ELR (cell line): ENCODE measurements around the gene PARN.
"Not testable (repeated sequence)": the region's sequence is repeated elsewhere in the genome, so short reads cannot be mapped to it uniquely, and the experiment has no call there.

Experiments used
- DNase-seq: peaks from one replicate; pipeline ENCODE4 v3.0.0-alpha.2; 2015; ENCODE audit warnings: low read depth

Gene PARN

DNA sequence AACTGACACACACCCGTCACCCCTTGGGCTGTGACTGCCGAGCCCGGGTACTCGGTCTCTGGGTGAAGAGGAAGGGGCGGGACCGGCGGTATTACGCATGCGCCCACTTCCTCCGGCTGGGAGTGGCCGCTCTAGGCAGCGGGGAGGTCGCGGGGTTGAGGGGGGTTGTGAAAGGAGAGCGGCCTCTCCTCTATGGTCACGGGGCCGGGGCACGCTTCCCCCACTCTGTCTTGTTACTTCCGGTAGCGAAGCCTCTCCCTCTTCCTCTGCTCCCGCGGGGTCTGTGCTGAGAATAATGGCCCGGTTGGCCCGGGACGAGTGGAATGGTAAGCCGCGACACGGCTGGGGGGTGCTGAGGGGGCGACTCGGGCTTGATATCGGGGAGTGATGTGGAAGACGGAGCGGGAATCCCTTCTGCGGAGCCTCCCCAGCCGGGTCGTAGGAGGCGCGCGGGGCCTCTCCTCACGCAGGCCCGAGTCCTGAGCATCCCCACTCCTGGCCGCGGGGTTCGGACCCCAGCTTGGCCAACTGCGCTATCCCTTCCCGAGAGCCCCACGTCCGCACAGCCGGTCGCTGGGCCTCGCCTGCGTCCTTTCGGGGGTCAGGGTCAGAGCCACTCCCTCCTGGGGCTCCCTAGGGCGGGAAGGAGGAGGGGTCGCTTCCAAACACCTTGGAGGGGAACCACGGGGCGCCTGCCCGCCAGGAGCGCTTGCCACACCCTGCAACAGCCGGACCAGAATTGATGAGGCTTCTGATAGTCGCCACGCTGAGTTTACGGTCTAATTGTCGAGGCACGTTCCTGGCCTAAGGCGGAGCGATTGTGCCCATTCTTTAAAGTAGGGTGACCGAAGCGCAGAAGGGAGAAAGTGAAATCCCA is 2.9 kb upstream of the PARN start, which contains the start of gene BFAR:
BFAR (plus strand) TSS at position 259 of the 877 bp plus-strand sequence. CDS start 11,396 bp downstream, outside the sequence.
- DNase-seq: peak; percentile 95

DNA sequence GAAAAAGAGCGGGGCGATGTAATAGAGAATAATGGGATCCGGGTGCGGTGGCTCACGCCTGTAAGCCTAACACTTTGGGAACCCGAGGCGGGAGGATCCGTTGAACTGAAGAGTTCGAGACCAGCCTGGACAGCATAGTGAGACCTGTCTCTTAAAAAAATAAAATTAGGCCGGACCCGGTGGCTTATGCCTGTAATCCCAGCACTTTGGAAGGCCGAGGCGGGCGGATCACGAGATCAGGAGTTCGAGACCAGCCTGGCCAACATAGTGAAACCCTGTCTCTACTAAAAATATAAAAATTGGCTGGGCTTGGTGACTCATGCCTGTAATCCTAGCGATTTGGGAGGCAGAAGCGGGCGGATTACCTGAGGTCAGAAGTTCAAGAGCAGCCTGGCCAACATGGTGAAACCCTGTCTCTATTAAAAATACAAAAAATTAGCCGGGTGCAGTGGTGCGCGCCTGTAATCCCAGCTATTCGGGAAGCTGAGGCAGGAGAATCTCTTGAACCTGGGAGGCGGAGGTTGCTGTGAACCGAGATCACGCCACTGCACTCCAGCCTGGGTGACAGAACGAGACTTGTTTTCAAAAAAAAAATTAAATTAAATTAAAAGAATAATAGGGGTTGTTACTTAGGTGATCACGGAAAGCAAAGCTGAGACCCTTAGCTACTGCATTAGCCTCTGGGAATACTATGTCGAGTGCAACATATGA is 715 bp upstream of the PARN start:
- DNase-seq: not testable (repeated sequence)

DNA sequence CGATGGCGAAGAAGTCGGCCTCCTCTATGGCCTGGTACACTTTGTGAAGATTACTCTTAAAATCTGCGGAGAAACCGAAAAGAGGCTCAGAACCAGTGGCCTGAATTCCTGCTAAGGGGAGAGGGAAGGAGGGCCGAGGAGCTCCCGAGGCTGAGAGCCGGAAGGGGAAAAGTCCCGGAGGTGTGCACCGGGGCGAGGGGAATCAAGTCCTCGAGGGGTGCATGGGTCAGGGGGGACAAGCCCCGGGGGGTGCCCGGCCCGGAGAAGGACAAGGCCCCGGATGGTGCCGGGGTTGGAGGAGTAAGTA is 495 bp downstream of the PARN start:
- DNase-seq: peak; percentile 28

DNA sequence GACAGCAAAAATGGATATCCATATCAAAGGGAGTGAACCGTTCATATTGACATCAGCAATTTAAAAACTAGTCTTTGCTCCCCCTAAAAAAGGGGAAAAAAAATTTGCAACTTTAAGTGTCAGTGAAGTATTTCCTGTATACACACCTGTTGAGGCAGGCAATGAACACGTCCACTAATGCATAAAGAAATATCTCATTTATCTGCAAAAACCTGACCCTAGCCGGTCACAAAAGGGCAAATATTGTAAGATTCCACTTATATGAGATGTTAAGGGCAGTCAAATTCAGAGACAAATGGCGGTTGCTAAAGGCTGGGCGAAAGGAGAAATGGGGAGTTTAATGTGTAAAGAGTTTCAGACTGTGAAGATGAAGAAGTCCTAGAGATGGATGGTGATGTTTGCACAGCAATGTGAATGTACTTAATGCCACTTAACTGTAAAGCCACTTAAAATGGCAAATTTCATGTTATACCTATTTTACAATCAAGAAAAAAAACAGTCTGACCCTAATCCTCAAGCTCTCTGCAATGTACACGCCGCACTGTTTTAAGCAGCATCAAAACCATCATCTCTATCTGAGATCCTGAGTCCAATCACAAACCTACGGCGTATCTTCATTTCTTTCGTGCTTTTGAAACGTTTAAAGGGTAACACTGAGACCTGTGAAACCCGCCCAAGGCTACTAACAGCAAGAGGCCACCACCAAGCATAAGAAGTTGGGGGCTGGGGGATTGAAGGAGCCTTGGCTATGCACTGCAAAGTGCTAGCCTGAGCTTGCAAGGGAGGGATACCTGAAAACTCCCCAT is 1.1 kb downstream of the PARN start:
- DNase-seq: peak; percentile 21

DNA sequence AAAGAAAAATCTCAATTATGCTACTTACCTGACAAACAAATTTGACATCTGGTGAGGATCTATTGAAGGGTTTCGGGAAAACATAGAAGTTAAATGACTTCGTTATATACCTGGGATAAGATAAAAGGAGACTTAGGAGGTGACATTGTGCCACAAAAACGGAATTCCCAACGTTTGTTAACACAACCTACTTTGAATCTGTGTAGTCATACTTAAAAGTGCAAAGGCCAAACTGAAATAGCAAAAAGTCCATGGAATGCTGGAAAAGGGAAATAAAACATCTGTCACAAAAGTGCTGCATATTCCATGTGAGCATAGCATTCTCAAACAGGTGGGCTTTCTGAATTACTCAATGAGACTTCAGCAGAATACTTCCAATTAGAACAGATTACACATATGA is 3.0 kb downstream of the PARN start:
- DNase-seq: no peak

DNA sequence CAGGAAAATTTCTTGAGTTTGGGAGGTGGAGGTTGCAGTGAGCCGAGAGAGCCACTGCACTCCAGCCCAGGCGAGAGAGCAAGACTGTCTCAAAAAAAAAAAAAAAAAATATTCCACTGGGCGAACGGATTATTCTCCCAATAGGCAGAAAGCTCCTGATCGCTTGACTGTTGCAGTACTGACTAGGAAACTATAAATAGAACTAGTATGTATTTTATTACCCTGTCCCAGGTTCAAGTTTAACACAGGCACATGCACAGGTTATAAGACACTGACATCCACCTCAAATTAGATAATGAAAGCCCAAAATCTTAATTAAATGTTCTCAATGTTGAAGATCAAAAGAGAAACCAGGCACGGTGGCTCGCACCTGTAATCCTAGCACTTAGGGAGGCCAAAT is 11.5 kb downstream of the PARN start:
- DNase-seq: no peak

DNA sequence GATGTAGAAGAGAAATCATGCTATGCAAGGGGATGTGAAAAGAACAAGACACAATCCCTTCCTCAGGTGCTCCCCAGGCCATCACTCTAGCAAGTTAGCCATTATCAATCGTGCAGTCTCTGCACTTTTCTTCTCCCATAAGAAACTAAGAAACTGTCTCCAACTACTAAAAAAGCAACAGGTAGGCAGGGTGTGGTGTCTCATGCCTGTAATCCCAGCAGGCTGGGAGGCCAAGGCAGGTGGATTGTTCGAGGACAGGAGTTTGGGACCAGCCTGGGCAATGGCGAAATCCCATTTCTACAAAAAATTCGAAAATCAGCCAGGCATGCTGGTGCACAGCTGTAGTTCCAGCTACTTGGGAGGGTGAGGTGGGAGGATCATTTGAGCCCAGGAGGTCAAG is 13.8 kb downstream of the PARN start:
- no peak for DNase-seq

DNA sequence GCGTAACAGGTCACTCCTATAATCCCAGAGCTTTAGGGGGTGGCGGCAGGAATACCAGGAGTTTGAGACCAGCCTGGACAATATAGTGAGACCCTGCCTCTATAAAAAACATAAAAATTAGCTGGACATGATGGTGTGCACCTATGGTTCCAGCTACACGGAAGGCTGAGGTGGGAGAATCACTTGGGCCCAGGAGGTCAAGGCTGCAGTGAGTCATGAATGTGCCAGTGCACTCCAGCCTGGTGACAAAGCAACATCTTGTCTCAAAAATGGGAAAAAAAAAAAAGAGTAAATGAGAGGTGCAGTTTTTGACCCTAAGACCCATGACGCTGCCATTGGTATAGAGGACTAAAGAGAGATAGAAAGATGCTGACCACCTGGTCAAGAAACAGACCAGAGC is 16.1 kb downstream of the PARN start:
- no peak for DNase-seq

DNA sequence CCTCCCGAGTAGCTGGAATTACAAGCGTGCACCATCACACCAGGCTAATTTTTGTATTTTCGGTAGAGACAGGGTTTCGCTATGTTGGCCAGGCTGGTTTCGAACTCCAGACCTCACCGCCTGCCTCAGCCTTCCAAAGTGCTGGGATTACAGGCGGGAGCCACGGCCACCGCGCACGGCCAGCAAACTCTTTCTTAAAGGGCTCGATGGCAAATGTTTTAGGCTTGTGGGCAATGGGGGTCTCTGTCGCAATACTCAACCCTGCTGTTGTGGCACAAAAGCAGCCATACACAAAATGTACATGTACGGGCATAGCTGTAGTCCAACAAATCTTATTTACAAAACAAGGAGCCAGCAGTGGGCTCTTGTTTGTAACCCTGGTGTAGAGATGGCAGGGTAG is 18.4 kb downstream of the PARN start:
- DNase-seq: no peak

DNA sequence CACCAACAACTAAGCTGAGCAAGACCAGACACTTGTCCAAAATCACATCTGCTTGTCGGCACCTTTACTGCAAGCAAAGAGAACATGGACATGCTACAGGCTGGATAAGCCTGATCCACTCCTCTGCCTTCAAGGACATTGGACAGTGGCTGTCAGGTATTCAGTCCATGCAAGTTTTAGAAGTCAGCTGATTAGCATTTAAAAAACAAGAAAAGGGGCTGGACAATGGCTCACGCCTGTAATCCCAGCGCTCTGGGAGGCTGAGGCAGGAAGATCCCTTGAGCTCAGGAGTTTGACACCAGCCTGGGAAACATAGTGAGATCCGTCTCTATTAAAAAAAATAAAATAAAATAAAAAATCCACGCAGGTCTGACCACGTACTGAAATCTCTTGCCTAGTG is 20.3 kb downstream of the PARN start:
- DNase-seq: no peak

DNA sequence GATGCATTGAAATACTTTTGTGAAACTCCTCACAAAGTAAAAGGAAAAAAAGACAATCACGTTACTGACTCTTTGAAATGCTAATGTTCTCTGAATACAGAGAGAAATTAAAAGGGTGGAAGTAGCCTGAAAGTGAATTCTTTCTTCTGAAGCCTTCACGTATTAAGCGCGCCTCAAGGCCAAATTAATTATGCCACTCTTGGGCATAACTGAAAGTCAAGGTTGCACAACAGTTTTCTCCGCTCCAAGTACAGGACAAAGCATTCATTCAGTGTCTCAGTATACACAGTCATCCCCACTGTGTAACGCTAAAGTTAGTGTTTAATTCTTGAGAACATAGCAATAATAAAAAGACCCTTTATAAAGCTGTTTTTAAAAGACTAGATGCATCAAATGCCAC is 21.5 kb downstream of the PARN start:
- DNase-seq: no peak

DNA sequence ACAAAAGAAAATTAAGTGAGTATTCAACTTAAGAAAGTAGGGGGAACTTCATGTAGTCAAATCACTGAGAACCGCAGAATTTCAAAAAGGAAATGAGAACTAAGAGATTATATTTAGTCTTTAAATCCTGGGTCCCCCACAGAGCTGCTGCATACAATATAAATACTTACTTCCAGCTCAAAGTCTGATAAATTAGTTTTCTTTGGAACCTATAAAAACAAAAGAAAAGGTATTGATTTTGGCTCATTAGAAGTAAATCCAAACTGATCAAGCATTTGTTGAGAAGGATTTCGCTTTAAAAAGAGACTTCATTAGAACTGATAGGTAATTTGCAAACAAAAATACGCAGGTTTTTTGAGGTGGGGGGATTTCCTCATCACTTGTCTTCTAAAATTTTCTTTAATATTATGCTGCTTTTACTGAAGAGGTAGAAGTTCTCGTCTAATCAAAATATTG is 21.9 kb downstream of the PARN start:
- DNase-seq: no peak

DNA sequence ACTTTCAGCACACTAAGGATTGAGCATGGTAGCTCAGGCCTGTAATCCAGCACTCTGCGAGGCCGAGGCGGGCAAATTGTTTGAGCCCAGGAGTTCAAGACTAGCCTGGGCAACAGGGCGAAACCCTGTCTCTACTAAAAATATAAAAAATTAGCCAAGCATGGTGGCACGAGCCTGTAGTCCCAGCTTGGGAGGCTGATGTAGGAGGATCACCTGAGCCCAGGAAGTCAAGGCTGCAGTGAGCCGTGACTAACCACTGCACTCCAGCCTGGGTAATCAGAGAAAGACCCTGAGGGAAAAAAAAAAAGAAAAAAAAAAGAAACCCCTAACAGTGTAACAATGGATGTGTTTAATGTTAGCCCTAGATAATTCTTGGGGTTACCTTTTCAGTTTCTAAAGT is 24.0 kb downstream of the PARN start:
- no peak for DNase-seq

DNA sequence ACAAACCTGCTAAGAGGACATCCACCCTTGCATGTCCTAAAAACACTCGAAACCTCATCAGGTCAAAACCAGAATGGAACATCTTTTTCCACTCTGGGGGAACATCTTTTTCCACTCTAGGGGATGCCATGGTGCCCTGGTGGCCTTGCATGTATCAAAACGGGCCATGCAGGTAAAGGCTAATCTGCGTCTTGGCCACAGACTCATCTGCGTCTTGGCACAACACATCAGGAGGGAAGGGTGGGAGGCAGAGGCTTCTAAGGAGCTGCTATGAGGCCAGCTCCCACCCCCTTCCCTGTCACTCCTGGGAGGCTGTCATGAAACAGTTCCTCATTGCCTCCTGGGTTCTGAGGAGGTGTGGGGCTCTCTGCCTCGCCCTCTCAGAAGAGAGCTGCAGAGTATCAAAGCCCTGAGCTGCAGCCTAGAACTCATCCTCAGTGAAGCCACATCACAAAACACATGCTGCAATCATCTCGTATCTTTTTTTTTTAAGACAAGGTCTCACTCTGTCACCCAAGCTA is 27.6 kb downstream of the PARN start:
- no peak for DNase-seq

DNA sequence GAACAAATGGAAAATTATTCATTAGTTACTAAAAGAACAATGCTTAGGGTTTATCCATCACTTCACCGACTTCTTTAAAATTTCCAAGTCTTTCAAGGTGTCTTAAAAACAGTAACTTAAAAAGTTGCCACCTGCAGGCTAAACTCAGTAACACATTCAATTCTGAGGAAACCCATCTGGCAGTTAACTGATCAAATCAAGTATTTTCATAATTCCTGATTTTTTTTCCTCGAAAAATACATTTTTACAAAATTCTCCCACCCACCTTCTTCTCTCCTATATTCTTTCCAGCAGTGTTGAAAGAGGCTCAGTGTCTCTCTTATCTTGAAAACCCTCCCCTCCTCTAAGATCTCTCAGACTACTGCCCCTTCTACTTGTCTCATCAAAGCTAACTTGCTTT is 29.9 kb downstream of the PARN start:
- DNase-seq: peak; percentile 54

DNA sequence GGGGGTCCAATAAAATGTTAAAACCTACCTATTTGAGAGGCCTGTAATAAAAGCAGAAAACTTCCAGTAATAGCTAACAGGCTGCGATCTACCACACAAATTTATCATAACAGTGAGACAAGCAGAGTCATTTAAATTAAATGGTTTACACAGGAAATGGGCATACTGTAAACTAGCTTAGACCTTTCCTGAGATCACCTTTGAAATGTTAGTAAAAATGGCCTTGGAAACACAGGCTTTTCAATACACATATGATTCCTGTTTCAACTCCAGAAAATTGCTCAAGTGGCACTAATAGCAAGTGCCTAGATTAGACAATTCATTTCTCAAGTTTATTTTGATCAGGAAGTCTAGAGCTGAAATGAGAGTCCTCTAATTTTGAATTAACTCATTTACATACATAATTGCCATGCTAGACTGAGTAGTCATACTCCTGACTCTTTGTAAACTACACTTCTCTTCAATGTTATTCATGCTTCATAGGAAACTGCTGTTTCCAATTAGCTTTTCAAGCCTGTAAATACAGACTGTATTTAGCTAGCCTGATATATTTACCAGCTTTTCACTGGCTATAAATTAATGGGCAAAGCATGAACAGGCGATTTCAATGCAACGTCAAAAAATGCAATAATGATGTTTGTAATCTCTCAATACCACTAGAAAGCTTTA is 43.3 kb downstream of the PARN start:
- no peak for DNase-seq

DNA sequence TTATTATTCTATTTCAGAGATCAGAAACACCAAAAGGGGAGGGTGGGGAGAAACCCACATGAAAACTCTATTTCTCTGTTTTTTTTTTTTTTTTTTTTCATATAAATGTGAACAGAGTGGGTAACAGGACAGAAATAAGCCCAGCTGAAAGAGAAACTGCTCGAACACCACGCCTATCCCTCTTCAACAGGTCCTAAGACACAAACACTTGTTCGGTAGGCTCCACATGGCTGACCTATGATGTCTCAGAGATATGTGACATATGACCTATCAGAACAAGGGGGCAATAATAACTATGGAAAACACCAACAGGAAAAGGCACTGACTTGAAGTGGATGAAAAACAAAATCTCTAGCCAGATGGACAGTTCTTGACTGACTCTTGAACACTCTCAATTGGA is 44.8 kb downstream of the PARN start:
- DNase-seq: no peak

DNA sequence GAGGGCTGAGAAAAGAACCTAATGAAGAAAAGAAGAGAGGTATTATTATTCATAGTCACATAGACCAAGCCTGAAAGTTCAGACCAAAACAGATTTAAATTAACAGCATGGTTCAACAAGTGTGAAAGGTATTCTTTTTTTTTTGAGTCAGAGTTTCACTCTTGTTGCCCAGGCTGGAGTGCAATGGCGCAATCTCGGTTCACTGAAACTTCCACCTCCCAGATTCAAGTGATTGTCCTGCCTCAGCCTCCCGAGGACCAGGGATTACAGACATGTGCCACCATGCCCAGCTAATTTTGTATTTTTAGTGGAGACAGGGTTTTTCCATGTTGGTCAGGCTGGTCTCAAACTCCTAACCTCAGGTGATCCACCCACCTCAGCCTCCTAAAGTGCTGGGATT is 49.1 kb downstream of the PARN start:
- not testable (repeated sequence) for DNase-seq

DNA sequence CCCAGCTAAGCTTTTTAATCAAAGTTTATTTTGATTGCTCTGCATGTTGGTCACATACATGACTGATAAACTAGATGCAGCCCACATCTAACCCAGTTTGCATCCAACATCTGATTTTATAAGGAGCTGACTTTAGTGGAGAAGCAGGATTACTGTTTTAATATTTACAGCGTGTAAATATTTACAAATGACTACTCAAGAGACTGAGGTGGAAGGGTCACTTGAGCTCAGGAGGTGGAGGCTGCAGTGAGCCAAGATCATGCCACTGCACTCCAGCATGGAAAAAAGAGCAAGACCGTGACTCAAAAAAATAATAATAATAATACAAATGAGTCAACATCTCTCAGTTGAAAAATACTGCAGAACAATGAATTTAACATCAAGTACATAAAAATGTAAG is 50.8 kb downstream of the PARN start:
- no peak for DNase-seq

DNA sequence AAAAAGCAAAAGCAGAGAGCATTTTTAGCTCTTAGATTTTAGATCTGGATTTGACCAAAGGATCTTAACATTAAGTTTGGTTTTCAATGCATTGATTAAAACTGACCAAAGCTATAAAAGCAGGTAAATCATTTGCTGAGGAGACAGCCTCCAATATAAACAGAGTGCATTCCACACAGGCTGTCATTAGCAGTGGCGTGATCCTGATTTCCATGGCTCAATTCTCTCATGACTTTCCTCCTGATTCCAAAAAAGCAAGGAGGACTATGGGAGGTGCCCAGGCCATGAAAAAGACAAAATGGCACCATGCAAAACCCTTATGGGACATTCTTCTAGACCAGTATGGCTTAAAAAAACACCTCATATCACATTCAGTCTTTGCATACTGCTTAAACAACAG is 53.5 kb downstream of the PARN start:
- no peak for DNase-seq

DNA sequence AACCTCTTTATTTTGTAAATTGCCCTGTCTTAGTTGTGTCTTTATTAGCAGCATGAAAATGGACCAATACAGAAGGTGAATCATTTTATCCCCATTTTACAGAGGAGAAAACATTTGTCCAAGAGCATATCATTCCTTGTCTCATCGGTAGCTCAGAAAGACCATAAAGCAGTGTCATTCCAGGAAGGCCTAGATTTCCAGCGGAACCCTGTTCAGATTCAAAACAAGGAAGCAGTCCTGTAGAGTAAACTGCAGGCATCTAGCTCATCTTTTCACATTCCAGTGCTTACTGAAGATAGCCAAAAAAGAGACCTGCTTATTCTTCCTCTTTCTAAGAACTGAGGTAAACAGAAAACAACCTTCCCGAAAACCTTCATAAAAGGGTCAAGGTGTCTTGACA is 54.0 kb downstream of the PARN start:
- no peak for DNase-seq
